Activated naive CD4-positive, alpha-beta T cell treated with anti-CD3 and anti-CD28 coated beads, Interleukin-2, amount 50 U/mL, for 72 hours (primary cell): ENCODE data around the gene SENP6. TPM values are rescaled to one million over a fixed set of nuclear protein-coding genes. Genes with fewer than 3 reads are reported as not detected.

Experiments
- ATAC-seq, 2 donors: fragments of 150-1000 bp; cut with Tn5 transposase; 2 replicates each; pipeline ENCODE4 v1.10.0; 2021; ENCODE audit warnings: mild to moderate bottlenecking in 2 of 2, moderate library complexity in 2 of 2
- DNase-seq, 2 donors: peaks; one replicate each; pipeline ENCODE4 v3.0.0; 2021 to 2022; ENCODE audit warnings: low spot score in 2 of 2
- H3K27ac Mint-ChIP-seq, 2 donors: one replicate each; pipeline ENCODE4 v1.8.0; 2022; ENCODE audit warnings: mild to moderate bottlenecking in 2 of 2, mixed read lengths in 2 of 2
- H3K36me3 Mint-ChIP-seq, 2 donors: one replicate each; pipeline ENCODE4 v1.8.0; 2022; ENCODE audit warnings: mixed read lengths in 2 of 2
- H3K9me3 Mint-ChIP-seq, 2 donors: one replicate each; pipeline ENCODE4 v1.8.0; 2022; ENCODE audit warnings: mixed read lengths in 2 of 2
- total RNA-seq, 2 donors: library from RNA; stranded (reverse); gene quantifications; one replicate each; pipeline ENCODE4 v1.2.3, GENCODE V29; 2022

The SENP6 gene
- total RNA-seq, 2 donors from 2014 or later: 63.0 to 75.4 TPM

GRCh38 chr6:75748743-75749538 is 147.3 kb downstream of the SENP6 start, which contains the start of gene MYO6:
TSS of gene MYO6 (plus strand) at chr6:75749239. CDS start at chr6:75817548, 68,309 bp downstream.
- Mint-ChIP-seq H3K27ac (peak within 1 kb of the TSS in 1 of 2 donors; percentile 63), H3K9me3 (no peaks in the 10 kb centered on the region), H3K36me3 (peaks cover 0 to 11% of the 10 kb centered on the region in 2 donors)
- ATAC-seq: peak; percentile 89
- DNase-seq: peak; percentile 32 to 57

DNA sequence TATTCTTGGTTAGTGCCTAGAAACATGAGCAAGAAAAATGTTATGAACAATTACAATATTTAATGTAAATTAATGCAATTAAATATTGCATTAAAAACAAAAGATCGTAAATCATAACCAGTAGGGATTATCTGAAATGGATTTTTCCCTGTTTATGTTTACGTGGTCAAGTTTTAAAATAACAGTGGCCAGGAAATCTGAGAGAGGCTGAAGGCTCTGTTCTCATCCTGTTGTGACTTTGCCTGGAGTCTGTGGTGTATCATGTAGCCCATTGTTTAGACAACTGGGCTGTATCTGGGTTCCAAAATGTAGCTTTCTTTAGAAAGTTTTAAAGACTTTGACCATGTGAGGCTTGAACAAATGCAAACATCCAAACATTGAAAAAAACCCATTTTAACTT is 149.8 kb downstream of the SENP6 start:
- no peak for ATAC-seq
- Mint-ChIP-seq H3K9me3 (no peaks in the 10 kb centered on the region), H3K27ac (no peak overlapping the region), H3K36me3 (peaks cover 0 to 5% of the 10 kb centered on the region in 2 donors)
- DNase-seq: no peak

- DNase-seq: no peak
- H3K27ac Mint-ChIP-seq: no peak overlapping the region
- no peak for ATAC-seq
- no peaks in the 10 kb centered on the region for H3K9me3 Mint-ChIP-seq
- peaks cover 0 to 5% of the 10 kb centered on the region in 2 donors for H3K36me3 Mint-ChIP-seq
These were observed 150.7 kb downstream of the SENP6 start for GRCh38 chr6:75752365-75752764.

GRCh38 chr6:75755704-75756103 is 154.0 kb downstream of the SENP6 start:
- Mint-ChIP-seq H3K9me3 (no peaks in the 10 kb centered on the region), H3K27ac (no peak overlapping the region)
- DNase-seq: no peak

GRCh38 chr6:75757295-75757694 is 155.6 kb downstream of the SENP6 start:
- DNase-seq (no peak), ATAC-seq (no peak)
- Mint-ChIP-seq H3K9me3 (no peaks in the 10 kb centered on the region), H3K27ac (no peak overlapping the region), H3K36me3 (no peaks in the 10 kb centered on the region)

More at GRCh38 chr6:75755704-75756103, 154.0 kb downstream of the SENP6 start:
- no peaks in the 10 kb centered on the region for H3K36me3 Mint-ChIP-seq
- ATAC-seq: no peak

- Mint-ChIP-seq H3K36me3 (no peaks in the 10 kb centered on the region), H3K9me3 (no peaks in the 10 kb centered on the region)
- no peak for ATAC-seq
These were observed 156.4 kb downstream of the SENP6 start for GRCh38 chr6:75758061-75758460.

DNA sequence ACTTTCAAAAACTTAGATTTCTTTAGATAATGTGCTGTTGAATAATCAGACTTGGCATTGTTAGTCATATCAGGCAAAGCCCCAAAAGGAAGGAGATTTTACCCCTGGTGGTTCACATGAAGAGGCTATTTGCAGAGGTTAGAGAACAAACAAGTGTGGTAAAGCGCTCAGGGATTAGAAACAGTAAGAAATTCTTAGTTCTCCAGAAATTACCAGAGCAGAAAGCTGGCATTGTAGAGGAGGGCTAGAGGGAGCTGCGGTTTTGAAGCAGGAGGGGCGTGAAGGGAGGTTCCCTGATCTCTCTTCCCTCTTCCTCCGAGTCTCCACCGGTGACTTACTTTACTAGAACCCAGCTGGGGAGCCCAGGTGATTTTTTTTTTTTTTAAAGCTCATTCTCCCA is 157.5 kb downstream of the SENP6 start:
- DNase-seq (no peak), ATAC-seq (no peak)
- no peaks in the 10 kb centered on the region for H3K9me3 Mint-ChIP-seq
- H3K27ac Mint-ChIP-seq: no peak overlapping the region
- no peaks in the 10 kb centered on the region for H3K36me3 Mint-ChIP-seq

More at GRCh38 chr6:75758061-75758460, 156.4 kb downstream of the SENP6 start:
- no peak overlapping the region for H3K27ac Mint-ChIP-seq
- no peak for DNase-seq

- no peak for DNase-seq
- no peak overlapping the region for H3K27ac Mint-ChIP-seq
- no peaks in the 10 kb centered on the region for H3K36me3 Mint-ChIP-seq
- ATAC-seq: no peak
- no peaks in the 10 kb centered on the region for H3K9me3 Mint-ChIP-seq
These were observed 158.6 kb downstream of the SENP6 start for GRCh38 chr6:75760320-75760719.

DNA sequence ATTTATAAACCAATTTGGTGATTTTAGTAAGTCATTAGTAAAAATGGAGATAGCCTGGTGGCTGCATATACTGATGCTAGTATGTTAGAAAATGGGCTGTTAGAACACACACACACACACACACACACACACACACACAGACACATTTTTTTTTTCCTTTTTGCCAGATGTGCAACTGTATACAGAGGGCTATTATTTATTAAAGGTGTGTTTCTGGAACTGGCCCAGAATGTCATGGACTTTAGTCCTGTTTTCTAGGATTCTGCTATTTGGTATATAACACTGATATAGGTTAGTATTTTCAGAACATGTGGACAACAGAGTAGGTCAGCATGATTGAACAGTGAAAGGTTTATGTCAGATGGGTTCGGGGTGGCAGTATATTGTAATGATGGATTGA is 159.8 kb downstream of the SENP6 start:
- DNase-seq (no peak), ATAC-seq (no peak)
- Mint-ChIP-seq H3K9me3 (no peaks in the 10 kb centered on the region), H3K36me3 (no peaks in the 10 kb centered on the region), H3K27ac (no peak overlapping the region)

DNA sequence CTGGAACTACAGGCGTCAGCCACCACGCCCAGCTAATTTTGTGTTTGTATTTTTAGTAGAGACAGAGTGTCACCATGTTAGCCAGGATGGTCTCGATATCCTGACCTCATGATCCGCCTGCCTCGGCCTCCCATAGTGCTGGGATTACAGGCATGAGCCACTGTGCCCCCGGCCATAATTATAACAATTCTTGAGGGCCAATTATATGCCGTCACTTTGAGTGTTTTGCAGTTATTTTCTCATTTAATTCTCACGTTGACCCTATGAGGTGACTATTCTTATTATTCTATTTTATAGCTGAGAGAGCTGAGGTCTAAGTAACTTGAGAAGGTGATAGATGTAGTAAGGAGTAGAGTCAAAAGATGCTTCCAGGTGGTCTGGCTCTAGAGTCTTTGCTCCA is 160.4 kb downstream of the SENP6 start:
- H3K9me3 Mint-ChIP-seq: no peaks in the 10 kb centered on the region
- no peak overlapping the region for H3K27ac Mint-ChIP-seq
- no peak for ATAC-seq
- H3K36me3 Mint-ChIP-seq: no peaks in the 10 kb centered on the region
- DNase-seq: no peak

- no peak for ATAC-seq
- Mint-ChIP-seq H3K36me3 (no peaks in the 10 kb centered on the region), H3K9me3 (no peaks in the 10 kb centered on the region), H3K27ac (no peak overlapping the region)
- DNase-seq: no peak
These were observed 164.7 kb downstream of the SENP6 start for GRCh38 chr6:75766387-75766786.

Other genes with a start within 250 kb of the SENP6 start
- gene FILIP1, start 108.1 kb upstream of the SENP6 start, total RNA-seq: not detected
- gene MYO6, start 147.4 kb downstream of the SENP6 start, total RNA-seq: 1 to 10 TPM in 1 of 2 donors, under 1 TPM in 1; 0.62 to 2.0 TPM